Measurements from ENCODE around the gene OXA1L. TPM values are rescaled to one million over a fixed set of nuclear protein-coding genes. Genes with fewer than 3 reads are reported as not detected.
"Not testable (repeated sequence)": the region's sequence is repeated elsewhere in the genome, so short reads cannot be mapped to it uniquely, and the experiment has no call there.

OXA1L gene
- total RNA-seq, 1 donor from 2014 or later, result 68.3 TPM

DNA sequence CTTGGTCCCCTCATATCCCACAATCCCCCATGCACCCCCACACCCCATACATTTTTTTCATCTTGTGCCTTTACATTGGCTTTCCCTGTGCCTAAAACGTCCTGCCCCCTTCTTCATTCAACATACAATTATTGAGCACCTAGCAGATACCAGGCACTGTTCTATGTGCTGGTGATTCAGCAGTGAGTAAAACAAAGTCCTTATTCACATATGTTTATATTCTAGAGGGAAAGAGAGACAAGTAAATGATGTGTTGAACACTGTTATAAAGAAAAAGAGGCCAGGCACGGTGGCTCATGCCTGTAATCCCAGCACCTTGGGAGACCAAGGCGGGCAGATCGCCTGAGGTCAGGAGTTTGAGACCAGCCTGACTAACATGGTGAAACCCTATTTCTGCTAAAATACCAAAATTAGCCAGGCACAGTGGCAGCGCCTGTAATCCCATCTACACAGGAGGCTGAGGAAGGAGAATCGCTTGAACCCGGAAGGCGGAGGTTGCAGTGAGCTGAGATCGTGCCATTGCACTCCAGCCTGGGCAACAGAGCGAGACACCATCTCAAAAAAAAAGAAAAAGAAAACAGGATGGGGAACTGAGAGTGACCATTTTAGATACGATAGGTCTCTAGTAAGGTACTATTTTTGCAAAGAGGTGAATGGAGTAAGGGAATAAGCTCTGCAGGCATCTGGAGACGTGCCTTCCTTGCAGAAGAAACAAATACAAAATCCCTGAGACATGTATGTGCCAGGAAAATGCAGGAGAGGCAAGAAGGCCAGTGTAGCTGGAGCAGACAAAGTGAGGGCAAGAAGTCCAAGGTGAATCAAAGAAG is 36.6 kb downstream of the OXA1L start:
- no peak for DNase-seq (ENCODE audit: low spot score in 2 of 2)
- Histone ChIP-seq H3K27me3 (no peaks in the 10 kb centered on the region), H3K4me1 (no peaks in the 10 kb centered on the region), H3K36me3 (no peaks in the 10 kb centered on the region), H3K27ac (no peak overlapping the region), H3K9me3 (no peaks in the 10 kb centered on the region), H3K4me3 (no peak overlapping the region)
- TF ChIP-seq, protein P1, sequence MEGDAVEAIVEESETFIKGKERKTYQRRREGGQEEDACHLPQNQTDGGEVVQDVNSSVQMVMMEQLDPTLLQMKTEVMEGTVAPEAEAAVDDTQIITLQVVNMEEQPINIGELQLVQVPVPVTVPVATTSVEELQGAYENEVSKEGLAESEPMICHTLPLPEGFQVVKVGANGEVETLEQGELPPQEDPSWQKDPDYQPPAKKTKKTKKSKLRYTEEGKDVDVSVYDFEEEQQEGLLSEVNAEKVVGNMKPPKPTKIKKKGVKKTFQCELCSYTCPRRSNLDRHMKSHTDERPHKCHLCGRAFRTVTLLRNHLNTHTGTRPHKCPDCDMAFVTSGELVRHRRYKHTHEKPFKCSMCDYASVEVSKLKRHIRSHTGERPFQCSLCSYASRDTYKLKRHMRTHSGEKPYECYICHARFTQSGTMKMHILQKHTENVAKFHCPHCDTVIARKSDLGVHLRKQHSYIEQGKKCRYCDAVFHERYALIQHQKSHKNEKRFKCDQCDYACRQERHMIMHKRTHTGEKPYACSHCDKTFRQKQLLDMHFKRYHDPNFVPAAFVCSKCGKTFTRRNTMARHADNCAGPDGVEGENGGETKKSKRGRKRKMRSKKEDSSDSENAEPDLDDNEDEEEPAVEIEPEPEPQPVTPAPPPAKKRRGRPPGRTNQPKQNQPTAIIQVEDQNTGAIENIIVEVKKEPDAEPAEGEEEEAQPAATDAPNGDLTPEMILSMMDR (IDR thresholded peaks at IDR 0.05), result no peak
- intact Hi-C loops (cut with DNase I), result no loop called here

- Histone ChIP-seq H3K27ac (no peak overlapping the region), H3K36me3 (no peaks in the 10 kb centered on the region), H3K4me1 (no peaks in the 10 kb centered on the region), H3K4me3 (no peak overlapping the region), H3K27me3 (no peaks in the 10 kb centered on the region), H3K9me3 (no peaks in the 10 kb centered on the region)
- no peak for DNase-seq (ENCODE audit: low spot score in 2 of 2)
- TF ChIP-seq, protein P1 (IDR thresholded peaks at IDR 0.05), result no peak
- intact Hi-C loops (cut with DNase I), result no loop called here
These were observed 37.1 kb downstream of the OXA1L start for GRCh38 chr14:22803687-22803974.

DNA sequence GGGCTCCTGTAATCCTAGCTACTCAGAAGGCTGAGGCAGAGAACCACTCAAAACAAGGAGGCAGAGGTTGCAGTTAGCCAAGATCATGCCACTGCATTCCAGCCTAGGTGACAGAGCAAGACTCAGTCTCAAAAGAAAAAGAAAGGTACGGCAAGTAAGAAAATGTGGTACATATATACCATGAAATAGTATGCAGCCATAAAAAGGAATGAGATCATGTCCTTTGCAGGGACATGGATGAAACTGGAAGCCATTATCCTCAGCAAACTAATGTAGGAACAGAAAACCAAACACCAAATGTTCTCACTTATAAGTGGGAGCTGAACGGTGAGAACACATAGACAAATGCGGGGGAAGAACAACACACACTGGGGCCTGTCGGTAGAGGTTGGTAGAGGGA is 38.7 kb downstream of the OXA1L start:
- H3K27me3 ChIP-seq; H3K4me1 ChIP-seq; H3K27ac ChIP-seq; DNase-seq (ENCODE audit: low spot score in 2 of 2); intact Hi-C loops (cut with DNase I); H3K4me3 ChIP-seq; H3K9me3 ChIP-seq; H3K36me3 ChIP-seq: not testable (repeated sequence)

- H3K36me3 ChIP-seq, result no peaks in the 10 kb centered on the region
- no peaks in the 10 kb centered on the region for H3K9me3 ChIP-seq
- no peak for DNase-seq (ENCODE audit: low spot score in 2 of 2)
- H3K4me1 ChIP-seq, result no peaks in the 10 kb centered on the region
- no peak overlapping the region for H3K4me3 ChIP-seq
- TF ChIP-seq, protein P1 (IDR thresholded peaks at IDR 0.05), result no peak
- intact Hi-C loops (cut with DNase I), result no loop called here
- H3K27me3 ChIP-seq, result no peaks in the 10 kb centered on the region
- no peak overlapping the region for H3K27ac ChIP-seq
These were observed 41.1 kb downstream of the OXA1L start for GRCh38 chr14:22807432-22808087.

GRCh38 chr14:22808388-22809209 is 42.1 kb downstream of the OXA1L start:
- no peaks in the 10 kb centered on the region for H3K27me3 ChIP-seq
- no peaks in the 10 kb centered on the region for H3K36me3 ChIP-seq
- no peak overlapping the region for H3K4me3 ChIP-seq
- H3K9me3 ChIP-seq, result no peaks in the 10 kb centered on the region
- H3K4me1 ChIP-seq, result no peaks in the 10 kb centered on the region
- intact Hi-C loops (cut with DNase I), result no loop called here
- TF ChIP-seq, protein P1 (IDR thresholded peaks at IDR 0.05), result no peak
- no peak overlapping the region for H3K27ac ChIP-seq
- DNase-seq (ENCODE audit: low spot score in 2 of 2), result no peak

DNA sequence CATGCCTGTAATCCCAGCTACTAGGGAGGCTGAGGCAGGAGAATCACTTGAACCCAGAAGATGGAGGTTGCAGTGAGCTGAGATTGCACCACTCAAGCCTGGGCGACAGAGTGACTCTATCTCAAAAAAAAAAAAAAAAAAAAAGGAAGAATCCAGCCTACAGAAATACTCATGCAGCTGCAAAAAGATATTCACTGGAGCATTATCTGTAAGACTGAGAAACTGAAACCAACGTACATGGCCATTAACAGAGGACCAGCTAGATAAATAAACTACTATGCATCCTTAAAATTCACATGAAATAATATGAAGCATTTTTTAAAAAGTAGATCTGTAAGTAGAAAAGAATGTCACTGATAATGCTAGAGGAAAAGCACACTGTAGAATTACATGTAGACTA is 45.2 kb downstream of the OXA1L start:
- intact Hi-C loops (cut with DNase I), result loop anchor here (10.0 kb wide), 1 partner anchor 427 kb away; no protein-coding TSS in a partner anchor
- Histone ChIP-seq H3K4me1 (no peaks in the 10 kb centered on the region), H3K27me3 (no peaks in the 10 kb centered on the region), H3K27ac (no peak overlapping the region), H3K9me3 (no peaks in the 10 kb centered on the region), H3K4me3 (no peak overlapping the region), H3K36me3 (no peaks in the 10 kb centered on the region)
- TF ChIP-seq, protein P1 (IDR thresholded peaks at IDR 0.05), result no peak
- DNase-seq (ENCODE audit: low spot score in 2 of 2), result no peak
